K562 (cell line): Measurements from ENCODE around the gene ILF3. TPM values are rescaled to one million over a fixed set of nuclear protein-coding genes. Genes with fewer than 3 reads are reported as not detected.

Source experiments
- ETS1 ChIP-seq: conservative IDR thresholded peaks from 2 replicates; pipeline ENCODE4 v1.6.1; 2011; ENCODE audit warnings: low read depth, mild to moderate bottlenecking, low read length; ENCODE audit not compliant: control insufficient read depth
- NR2C1 ChIP-seq, 2 experiments: fragments of 450-650 bp; IDR thresholded peaks; 2 replicates each; pipeline ENCODE4 v1.6.1; 2017; ENCODE audit warnings: mild to moderate bottlenecking in 2 of 2, antibody characterized with exemption in 1 of 2, inconsistent platforms in 1 of 2, missing compliant biosample characterization in 1 of 2, missing genetic modification characterization in 1 of 2
- NR3C1 ChIP-seq: sonication (generic); formaldehyde crosslinking; IDR thresholded peaks from 2 replicates; pipeline ENCODE4 v1.8.1; 2022; ENCODE audit warnings: missing genetic modification reagents
- PHTF2 ChIP-seq: fragments of 250-450 bp; sonication (Bioruptor Pico); IDR thresholded peaks from 2 replicates; pipeline ENCODE4 v1.5.0; 2021; ENCODE audit warnings: mild to moderate bottlenecking
- POLR2G ChIP-seq: fragments of 200-400 bp; formaldehyde crosslinking; IDR thresholded peaks from 2 replicates; pipeline ENCODE4 v1.6.1; 2017; ENCODE audit warnings: low read depth, mild to moderate bottlenecking, antibody characterized with exemption, low read length, moderate library complexity
- TBP ChIP-seq: optimal IDR thresholded peaks from 2 replicates; pipeline ENCODE3; 2011; ENCODE audit warnings: low read depth, low read length, improper control_type of control experiment
- ZBTB49 ChIP-seq: sonication (generic); formaldehyde crosslinking; IDR thresholded peaks from 2 replicates; pipeline ENCODE4 v1.8.0; 2022; ENCODE audit warnings: missing genetic modification reagents, mild to moderate bottlenecking, borderline replicate concordance
- ZNF133 ChIP-seq: fragments of 250-450 bp; sonication (Bioruptor Pico); IDR thresholded peaks from 2 replicates; pipeline ENCODE4 v1.4.0; 2020; ENCODE audit warnings: mild to moderate bottlenecking
- ZNF316 ChIP-seq: fragments of 450-650 bp; IDR thresholded peaks from 2 replicates; pipeline ENCODE4 v1.6.1; 2016
- polyA plus RNA-seq, 8 experiments: library from polyadenylated mRNA; depleted of rRNA in 4 of 8; stranded (reverse) in 5 of 8; unstranded in 3 of 8; fragments of >200 nt; fragmentation: Nextera tagmentation in 2 of 8; fragmentation: Illumina TruSeq in 1 of 8; extraction: Ambion mirVana in 2 of 8; extraction: Trizol in 1 of 8; gene quantifications; 2 replicates each; pipeline versions ENCODE4 v1.2.1 to v1.2.3, GENCODE V29; 2011 to 2014; ENCODE audit warnings: inconsistent platforms in 1 of 8, missing spikeins in 1 of 8
- total RNA-seq, 7 experiments: library from RNA; depleted of rRNA in 6 of 7; stranded (reverse); fragments of >200 nt in 6 of 7; fragmentation: Illumina TruSeq in 2 of 7; extraction: Trizol in 2 of 7; gene quantifications; 2 replicates each; pipeline versions ENCODE4 v1.2.1 to v1.2.3, GENCODE V29; 2011 to 2021; ENCODE audit warnings: low replicate concordance in 1 of 7
- TF ChIP-seq, protein P1 (sequence below): sonication (generic); formaldehyde crosslinking; IDR thresholded peaks from 2 replicates; pipeline ENCODE4 v1.8.1; 2023; ENCODE audit warnings: mild to moderate bottlenecking, missing genetic modification reagents, moderate library complexity
- TF ChIP-seq, protein P2 (sequence below), 2 experiments: IDR thresholded peaks; 2 replicates each; pipeline ENCODE4 v1.6.1; 2011; ENCODE audit warnings: borderline replicate concordance in 1 of 2, control low read depth in 1 of 2, low read depth in 1 of 2, low read length in 1 of 2, mild to moderate bottlenecking in 1 of 2, mixed read lengths in 1 of 2, moderate library complexity in 1 of 2; ENCODE audit not compliant: insufficient read depth in 1 of 2, insufficient read length in 1 of 2, poor library complexity in 1 of 2, severe bottlenecking in 1 of 2; ENCODE audit errors: extremely low read depth in 1 of 2
- TF ChIP-seq, protein P3 (sequence below): fragments of 200-800 bp; sonication (Bioruptor generic); IDR thresholded peaks from 2 replicates; pipeline ENCODE4 v1.6.1; 2017; ENCODE audit warnings: missing genetic modification characterization, missing compliant biosample characterization
- TF ChIP-seq, protein P4 (sequence below), 2 experiments: fragments of 450-650 bp in 1 of 2; IDR thresholded peaks; 2 replicates each; pipeline ENCODE4 v1.6.1; 2011 to 2017; ENCODE audit warnings: low read depth in 2 of 2, antibody characterized with exemption in 1 of 2, borderline replicate concordance in 1 of 2, low read length in 1 of 2, mild to moderate bottlenecking in 1 of 2, mixed read lengths in 1 of 2; ENCODE audit not compliant: control insufficient read depth in 1 of 2

ILF3 gene
- total and polyA plus RNA-seq, 9 of the 15 experiments (the other 6 are each of a cell fraction or from before 2014, with no cell fraction given) = 26.0 to 453 (median 175) TPM

DNA sequence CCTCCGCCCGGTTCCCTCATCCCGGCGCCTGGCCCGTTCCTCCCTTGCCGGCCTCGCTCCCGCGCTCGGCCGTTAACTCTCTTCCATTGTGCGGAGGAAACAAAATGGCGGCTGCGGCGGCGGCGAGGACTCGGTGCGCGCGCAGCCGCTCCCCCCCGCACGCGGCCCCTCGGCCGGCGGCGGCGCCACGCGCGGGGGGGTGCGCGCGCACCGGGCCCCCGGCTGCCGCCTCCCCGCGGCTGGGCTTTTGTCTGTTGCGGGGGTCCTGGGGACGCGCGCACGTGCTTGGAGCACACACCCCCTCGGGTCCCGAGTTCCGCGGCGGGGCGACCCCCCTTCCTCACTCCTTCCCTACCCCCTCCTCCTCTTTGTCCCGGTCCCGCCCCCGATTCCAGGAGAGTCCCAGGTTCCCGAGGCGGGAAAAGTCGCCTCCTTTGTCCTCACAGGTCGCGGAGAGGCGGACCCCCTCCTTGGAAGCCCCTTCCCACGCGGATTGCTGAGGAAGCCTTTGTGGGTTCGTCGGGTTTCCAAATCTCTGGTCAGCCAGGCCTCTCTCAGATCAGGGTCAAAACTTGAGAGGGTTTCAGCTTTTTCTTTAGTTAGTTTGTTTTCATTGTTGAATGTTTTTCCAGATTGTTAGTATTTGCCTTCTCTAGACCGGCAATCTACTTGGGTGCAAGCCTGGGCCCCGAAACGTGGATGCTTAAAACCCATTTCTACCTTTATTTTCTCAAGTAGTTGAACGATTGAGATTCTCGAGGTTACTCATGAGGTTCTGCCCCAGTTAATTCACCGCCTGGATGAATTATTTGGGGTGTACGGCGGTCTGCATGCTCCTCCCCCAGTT is 687 bp downstream of the ILF3 start (continued):
- TF ChIP-seq, protein P1, sequence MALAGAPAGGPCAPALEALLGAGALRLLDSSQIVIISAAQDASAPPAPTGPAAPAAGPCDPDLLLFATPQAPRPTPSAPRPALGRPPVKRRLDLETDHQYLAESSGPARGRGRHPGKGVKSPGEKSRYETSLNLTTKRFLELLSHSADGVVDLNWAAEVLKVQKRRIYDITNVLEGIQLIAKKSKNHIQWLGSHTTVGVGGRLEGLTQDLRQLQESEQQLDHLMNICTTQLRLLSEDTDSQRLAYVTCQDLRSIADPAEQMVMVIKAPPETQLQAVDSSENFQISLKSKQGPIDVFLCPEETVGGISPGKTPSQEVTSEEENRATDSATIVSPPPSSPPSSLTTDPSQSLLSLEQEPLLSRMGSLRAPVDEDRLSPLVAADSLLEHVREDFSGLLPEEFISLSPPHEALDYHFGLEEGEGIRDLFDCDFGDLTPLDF (CRISPR knock-in tag) = no peak
- TF ChIP-seq TBP (peak; percentile 32), ZNF133 (CRISPR knock-in tag) (no peak), POLR2G (peak; percentile 75), PHTF2 (CRISPR knock-in tag) (no peak), ETS1 (peak; percentile 49), NR3C1 (CRISPR knock-in tag) (no peak), ZBTB49 (CRISPR knock-in tag) (0 out of 2 replicates have a peak, but pooled peaks have one; percentile 19), ZNF316 (no peak), NR2C1 (IDR thresholded peaks at IDR 0.05) (no peak), NR2C1 (tag; IDR thresholded peaks at IDR 0.05) (no peak)
- TF ChIP-seq, protein P2, sequence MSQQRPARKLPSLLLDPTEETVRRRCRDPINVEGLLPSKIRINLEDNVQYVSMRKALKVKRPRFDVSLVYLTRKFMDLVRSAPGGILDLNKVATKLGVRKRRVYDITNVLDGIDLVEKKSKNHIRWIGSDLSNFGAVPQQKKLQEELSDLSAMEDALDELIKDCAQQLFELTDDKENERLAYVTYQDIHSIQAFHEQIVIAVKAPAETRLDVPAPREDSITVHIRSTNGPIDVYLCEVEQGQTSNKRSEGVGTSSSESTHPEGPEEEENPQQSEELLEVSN (IDR thresholded peaks at IDR 0.05; ENCODE audit: borderline replicate concordance in 1 of 2, extremely low read depth in 1 of 2, insufficient read depth in 1 of 2, insufficient read length in 1 of 2, low read depth in 1 of 2, low read length in 1 of 2, poor library complexity in 1 of 2, severe bottlenecking in 1 of 2) = peak in 1 of 2 experiments; percentile 36
- TF ChIP-seq, protein P3, sequence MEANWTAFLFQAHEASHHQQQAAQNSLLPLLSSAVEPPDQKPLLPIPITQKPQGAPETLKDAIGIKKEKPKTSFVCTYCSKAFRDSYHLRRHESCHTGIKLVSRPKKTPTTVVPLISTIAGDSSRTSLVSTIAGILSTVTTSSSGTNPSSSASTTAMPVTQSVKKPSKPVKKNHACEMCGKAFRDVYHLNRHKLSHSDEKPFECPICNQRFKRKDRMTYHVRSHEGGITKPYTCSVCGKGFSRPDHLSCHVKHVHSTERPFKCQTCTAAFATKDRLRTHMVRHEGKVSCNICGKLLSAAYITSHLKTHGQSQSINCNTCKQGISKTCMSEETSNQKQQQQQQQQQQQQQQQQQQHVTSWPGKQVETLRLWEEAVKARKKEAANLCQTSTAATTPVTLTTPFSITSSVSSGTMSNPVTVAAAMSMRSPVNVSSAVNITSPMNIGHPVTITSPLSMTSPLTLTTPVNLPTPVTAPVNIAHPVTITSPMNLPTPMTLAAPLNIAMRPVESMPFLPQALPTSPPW (CRISPR knock-in tag) = peak; percentile 79
- TF ChIP-seq, protein P4, sequence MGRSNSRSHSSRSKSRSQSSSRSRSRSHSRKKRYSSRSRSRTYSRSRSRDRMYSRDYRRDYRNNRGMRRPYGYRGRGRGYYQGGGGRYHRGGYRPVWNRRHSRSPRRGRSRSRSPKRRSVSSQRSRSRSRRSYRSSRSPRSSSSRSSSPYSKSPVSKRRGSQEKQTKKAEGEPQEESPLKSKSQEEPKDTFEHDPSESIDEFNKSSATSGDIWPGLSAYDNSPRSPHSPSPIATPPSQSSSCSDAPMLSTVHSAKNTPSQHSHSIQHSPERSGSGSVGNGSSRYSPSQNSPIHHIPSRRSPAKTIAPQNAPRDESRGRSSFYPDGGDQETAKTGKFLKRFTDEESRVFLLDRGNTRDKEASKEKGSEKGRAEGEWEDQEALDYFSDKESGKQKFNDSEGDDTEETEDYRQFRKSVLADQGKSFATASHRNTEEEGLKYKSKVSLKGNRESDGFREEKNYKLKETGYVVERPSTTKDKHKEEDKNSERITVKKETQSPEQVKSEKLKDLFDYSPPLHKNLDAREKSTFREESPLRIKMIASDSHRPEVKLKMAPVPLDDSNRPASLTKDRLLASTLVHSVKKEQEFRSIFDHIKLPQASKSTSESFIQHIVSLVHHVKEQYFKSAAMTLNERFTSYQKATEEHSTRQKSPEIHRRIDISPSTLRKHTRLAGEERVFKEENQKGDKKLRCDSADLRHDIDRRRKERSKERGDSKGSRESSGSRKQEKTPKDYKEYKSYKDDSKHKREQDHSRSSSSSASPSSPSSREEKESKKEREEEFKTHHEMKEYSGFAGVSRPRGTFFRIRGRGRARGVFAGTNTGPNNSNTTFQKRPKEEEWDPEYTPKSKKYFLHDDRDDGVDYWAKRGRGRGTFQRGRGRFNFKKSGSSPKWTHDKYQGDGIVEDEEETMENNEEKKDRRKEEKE (IDR thresholded peaks at IDR 0.05; ENCODE audit: borderline replicate concordance in 1 of 2, control insufficient read depth in 1 of 2, low read depth in 2 of 2, low read length in 1 of 2) = no peak
